Keratinocyte (primary cell): ENCODE measurements around the gene PRKCA.

Experiments used
- CTCF ChIP-seq, 3 experiments: IDR thresholded peaks in 1 of 3; conservative IDR thresholded peaks in 1 of 3; optimal IDR thresholded peaks in 1 of 3; 2 replicates in 2 of 3; 3 replicates in 1 of 3; pipeline versions ENCODE3 to v1.5.1; 2011; ENCODE audit warnings: low read length in 3 of 3, mild to moderate bottlenecking in 3 of 3, moderate library complexity in 2 of 3, control low read depth in 1 of 3, inconsistent platforms in 1 of 3; ENCODE audit not compliant: insufficient read depth in 2 of 3; ENCODE audit errors: extremely low read depth in 1 of 3
- EZH2 ChIP-seq: IDR thresholded peaks from one replicate; pipeline ENCODE4 v1.6.1; 2012; ENCODE audit warnings: inconsistent platforms, mild to moderate bottlenecking, low read length, moderate library complexity

GRCh38 chr17:66580184-66580955 is 278.0 kb downstream of the PRKCA start:
- no peak for TF ChIP-seq CTCF (optimal IDR thresholded peaks at IDR 0.05 in 1 of 3, IDR thresholded peaks at IDR 0.05 in 1 of 3, conservative IDR thresholded peaks at IDR 0.05 in 1 of 3; ENCODE audit: extremely low read depth in 1 of 3, insufficient read depth in 2 of 3, low read length in 3 of 3)
- TF ChIP-seq EZH2 = no peak
